H1 (cell line): Measurements from ENCODE around the gene PCDHGA1. TPM values are rescaled to one million over a fixed set of nuclear protein-coding genes. Genes with fewer than 3 reads are reported as not detected.

Source experiments
- CTCF ChIA-PET: fragments of 300-600 bp; sonication (Branson Sonifier 250); formaldehyde crosslinking; loops from one replicate; lab custom pipeline; 2021; ENCODE audit not compliant: partially characterized antibody; lab: Charles Lee
- POLR2A ChIA-PET: fragments of 300-600 bp; sonication (Branson Sonifier 250); formaldehyde crosslinking; loops from one replicate; lab custom pipeline; 2021; ENCODE audit warnings: inconsistent platforms; ENCODE audit not compliant: partially characterized antibody; lab: Charles Lee
- DNase-seq, 2 experiments: peaks; one replicate each; pipeline versions ENCODE4 v3.0.0 to v3.0.0-alpha.2; 2010 to 2022; ENCODE audit warnings: low spot score in 2 of 2, low read depth in 1 of 2, mixed read lengths in 1 of 2
- FAIRE-seq: peaks from 2 replicates; lab custom pipeline; 2011; peaks lifted over from hg19 to GRCh38; lab: Jason Lieb, UNC
- H2AFZ ChIP-seq: 2 replicates; pipeline ENCODE4 v1.8.1; 2012; ENCODE audit warnings: low read length, inconsistent platforms
- H2AK5ac ChIP-seq: 2 replicates; pipeline ENCODE4 v1.6.1; 2013; ENCODE audit warnings: low read depth, low read length
- H2BK120ac ChIP-seq: replicated peaks from 2 replicates; pipeline ENCODE3; 2013; ENCODE audit warnings: low read depth, low read length, inconsistent platforms
- H2BK12ac ChIP-seq: 2 replicates; pipeline ENCODE4 v1.6.1; 2013; ENCODE audit warnings: low read depth, low read length
- H2BK15ac ChIP-seq: 2 replicates; pipeline ENCODE4 v1.6.1; 2013; ENCODE audit warnings: low read length
- H2BK20ac ChIP-seq: 2 replicates; pipeline ENCODE4 v1.6.1; 2013; ENCODE audit warnings: low read length
- H2BK5ac ChIP-seq: 2 replicates; pipeline ENCODE4 v1.6.1; 2013; ENCODE audit warnings: low read depth, low read length
- H3K14ac ChIP-seq: 2 replicates; pipeline ENCODE4 v1.6.1; 2013; ENCODE audit warnings: inconsistent platforms; ENCODE audit not compliant: insufficient read length
- H3K18ac ChIP-seq: 2 replicates; pipeline ENCODE4 v1.6.1; 2013; ENCODE audit warnings: low read length; ENCODE audit errors: extremely low read depth
- H3K23ac ChIP-seq: 2 replicates; pipeline ENCODE4 v1.6.1; 2013; ENCODE audit warnings: inconsistent platforms; ENCODE audit not compliant: insufficient read length
- H3K23me2 ChIP-seq: 2 replicates; pipeline ENCODE4 v1.6.1; 2013; ENCODE audit warnings: low read depth, low read length
- H3K27ac ChIP-seq: 2 replicates; pipeline ENCODE4 v1.6.1; 2011; ENCODE audit warnings: low read depth, low read length, inconsistent platforms
- H3K27me3 ChIP-seq, 4 experiments: replicated peaks in 1 of 4; 1 replicate in 1 of 4; 2 replicates in 3 of 4; pipeline versions ENCODE4 v1.6.1 to v1.8.1; 2011 to 2013; ENCODE audit warnings: low read length in 3 of 4, mild to moderate bottlenecking in 3 of 4, inconsistent platforms in 2 of 4, mixed read lengths in 2 of 4, moderate library complexity in 1 of 4; ENCODE audit not compliant: control insufficient read depth in 3 of 4, insufficient read depth in 3 of 4; ENCODE audit errors: extremely low read depth in 1 of 4
- H3K36me3 ChIP-seq, 4 experiments: 2 replicates each; pipeline versions ENCODE4 v1.6.1 to v1.8.1; 2011 to 2013; ENCODE audit warnings: mild to moderate bottlenecking in 4 of 4, low read length in 3 of 4, moderate library complexity in 2 of 4, control low read depth in 1 of 4, inconsistent platforms in 1 of 4; ENCODE audit not compliant: insufficient read depth in 4 of 4, control insufficient read depth in 2 of 4
- H3K4ac ChIP-seq: replicated peaks from 2 replicates; pipeline ENCODE3; 2013; ENCODE audit warnings: low read length, low read depth, mixed read lengths, inconsistent platforms; ENCODE audit not compliant: insufficient read length
- H3K4me1 ChIP-seq, 4 experiments: replicated peaks in 1 of 4; 1 replicate in 1 of 4; 2 replicates in 3 of 4; pipeline versions ENCODE4 v1.6.1 to v1.8.1; 2011 to 2013; ENCODE audit warnings: low read length in 3 of 4, inconsistent platforms in 2 of 4, mixed read lengths in 1 of 4; ENCODE audit not compliant: insufficient read depth in 4 of 4, control insufficient read depth in 3 of 4
- H3K4me2 ChIP-seq, 2 experiments: 2 replicates each; pipeline versions ENCODE4 v1.6.1 to v1.8.1; 2011 to 2013; ENCODE audit warnings: low read depth in 2 of 2, low read length in 2 of 2, control low read depth in 1 of 2, inconsistent platforms in 1 of 2, mild to moderate bottlenecking in 1 of 2; ENCODE audit not compliant: insufficient read depth in 1 of 2
- H3K4me3 ChIP-seq, 4 experiments: fragments of 200-600, 300-600 bp in 1 of 4; sonication (generic), shearing (Covaris generic), sonication (Bioruptor Twin) in 1 of 4; 2 replicates each; pipeline versions ENCODE4 v1.5.1 to v1.8.1; 2011 to 2016; ENCODE audit warnings: low read length in 4 of 4, low read depth in 3 of 4, control low read depth in 2 of 4, inconsistent platforms in 2 of 4, mild to moderate bottlenecking in 2 of 4, mixed read lengths in 1 of 4, moderate library complexity in 1 of 4; ENCODE audit not compliant: insufficient read depth in 2 of 4; ENCODE audit errors: extremely low read depth in 1 of 4
- H3K56ac ChIP-seq: replicated peaks from 2 replicates; pipeline ENCODE3; 2013; ENCODE audit warnings: low read depth, mild to moderate bottlenecking, mixed read lengths, low read length, inconsistent platforms; ENCODE audit not compliant: insufficient read length
- H3K79me1 ChIP-seq: 2 replicates; pipeline ENCODE4 v1.6.1; 2013; ENCODE audit warnings: low read depth, low read length, control low read depth
- H3K79me2 ChIP-seq, 2 experiments: 2 replicates each; pipeline versions ENCODE4 v1.6.1 to v1.8.1; 2012 to 2013; ENCODE audit warnings: low read length in 2 of 2, mild to moderate bottlenecking in 2 of 2, inconsistent platforms in 1 of 2; ENCODE audit not compliant: insufficient read depth in 2 of 2, control insufficient read depth in 1 of 2
- H3K9ac ChIP-seq, 4 experiments: replicated peaks in 1 of 4; 1 replicate in 1 of 4; 2 replicates in 3 of 4; pipeline versions ENCODE4 v1.6.1 to v1.8.1; 2011 to 2013; ENCODE audit warnings: low read depth in 3 of 4, low read length in 3 of 4, control low read depth in 2 of 4, mild to moderate bottlenecking in 2 of 4, moderate library complexity in 2 of 4, inconsistent platforms in 1 of 4; ENCODE audit errors: extremely low read depth in 1 of 4
- H3K9me3 ChIP-seq, 2 experiments: 2 replicates each; pipeline versions ENCODE4 v1.6.1 to v1.8.1; 2012 to 2013; ENCODE audit warnings: mild to moderate bottlenecking in 2 of 2, moderate library complexity in 2 of 2, control low read depth in 1 of 2, inconsistent platforms in 1 of 2, low read depth in 1 of 2, low read length in 1 of 2, mixed read lengths in 1 of 2; ENCODE audit not compliant: insufficient read depth in 2 of 2
- H4K20me1 ChIP-seq, 2 experiments: replicated peaks in 1 of 2; 2 replicates each; pipeline versions ENCODE3 to v1.8.1; 2011 to 2013; ENCODE audit warnings: inconsistent platforms in 2 of 2, low read length in 2 of 2, mild to moderate bottlenecking in 1 of 2; ENCODE audit not compliant: insufficient read depth in 2 of 2, control insufficient read depth in 1 of 2
- H4K5ac ChIP-seq: 2 replicates; pipeline ENCODE4 v1.6.1; 2013; ENCODE audit warnings: low read length, low read depth, mixed read lengths, inconsistent platforms; ENCODE audit not compliant: insufficient read length
- H4K8ac ChIP-seq: 2 replicates; pipeline ENCODE4 v1.8.0; 2013; ENCODE audit warnings: mild to moderate bottlenecking, moderate library complexity, low read length, inconsistent platforms; ENCODE audit not compliant: insufficient read depth; ENCODE audit errors: extremely low read depth
- H4K91ac ChIP-seq: replicated peaks from 2 replicates; pipeline ENCODE3; 2013; ENCODE audit warnings: low read length, mixed read lengths, inconsistent platforms; ENCODE audit not compliant: insufficient read length
- E2F6 ChIP-seq: IDR thresholded peaks from 2 replicates; pipeline ENCODE4 v1.6.1; 2012; ENCODE audit warnings: inconsistent platforms
- EZH2 ChIP-seq: fragments of 200-600 bp; sonication (generic); IDR thresholded peaks from 2 replicates; pipeline ENCODE4 v1.7.1; 2012; ENCODE audit warnings: low read depth, mild to moderate bottlenecking, moderate library complexity, low read length, inconsistent platforms; ENCODE audit not compliant: severe bottlenecking
- JUND ChIP-seq: IDR thresholded peaks from 2 replicates; pipeline ENCODE4 v1.6.1; 2011; ENCODE audit warnings: mild to moderate bottlenecking, improper control_type of control experiment, low read length
- NRF1 ChIP-seq: IDR thresholded peaks from 2 replicates; pipeline ENCODE4 v1.6.1; 2011; ENCODE audit warnings: mild to moderate bottlenecking, low read depth, low read length, improper control_type of control experiment
- POU5F1 ChIP-seq: IDR thresholded peaks from 2 replicates; pipeline ENCODE4 v1.6.1; 2011; ENCODE audit warnings: low read depth, mild to moderate bottlenecking, low read length, moderate library complexity
- RNF2 ChIP-seq: fragments of 200-900, 300-1000 bp; sonication (generic); IDR thresholded peaks from 2 replicates; pipeline ENCODE4 v1.7.1; 2016; ENCODE audit warnings: borderline replicate concordance, low read depth, mild to moderate bottlenecking, antibody characterized with exemption, low read length; ENCODE audit not compliant: poor library complexity, severe bottlenecking; ENCODE audit errors: missing control alignments
- SIN3A ChIP-seq, 2 experiments: IDR thresholded peaks in 1 of 2; conservative IDR thresholded peaks in 1 of 2; 2 replicates each; pipeline ENCODE4 v1.6.1; 2011 to 2012; ENCODE audit warnings: low read length in 2 of 2, improper control_type of control experiment in 1 of 2, low read depth in 1 of 2, mild to moderate bottlenecking in 1 of 2
- SUZ12 ChIP-seq: fragments of 200-600 bp; sonication (generic); IDR thresholded peaks from 2 replicates; pipeline ENCODE4 v1.6.1; 2012; ENCODE audit warnings: mild to moderate bottlenecking, inconsistent platforms, low read length, moderate library complexity, mixed read lengths
- TBP ChIP-seq: IDR thresholded peaks from 2 replicates; pipeline ENCODE4 v1.6.1; 2011; ENCODE audit warnings: low read depth, low read length, improper control_type of control experiment
- TEAD4 ChIP-seq: IDR thresholded peaks from 2 replicates; pipeline ENCODE4 v1.6.1; 2012; ENCODE audit warnings: low read depth, low read length, inconsistent platforms, mixed read lengths
- ZNF274 ChIP-seq: IDR thresholded peaks from 2 replicates; pipeline ENCODE4 v1.7.0; 2012; ENCODE audit warnings: low read length, borderline replicate concordance; ENCODE audit errors: extremely low read depth
- WGBS, 2 experiments: shearing (Covaris generic) in 1 of 2; methylation state at CpG; one replicate each; pipeline versions ENCODE4 v1.1.6 to v1.1.7; 2013 to 2015; ENCODE audit warnings: low lambda C conversion rate in 2 of 2, mixed read lengths in 2 of 2, inconsistent platforms in 1 of 2, low coverage in 1 of 2, missing lambda C conversion rate in 1 of 2; ENCODE audit not compliant: insufficient replicate concordance in 2 of 2, insufficient coverage in 1 of 2, insufficient read length in 1 of 2; ENCODE audit errors: extremely low coverage in 1 of 2, missing lambda C conversion rate in 1 of 2; 5-methylcytosine and 5-hydroxymethylcytosine counted together
- polyA plus RNA-seq, 7 experiments: library from polyadenylated mRNA; depleted of rRNA in 3 of 7; stranded (reverse) in 5 of 7; unstranded in 2 of 7; fragments of >200 nt in 5 of 7; fragments of 200-250 nt in 2 of 7; gene quantifications; 1 replicate in 5 of 7; 2 replicates in 1 of 7; 4 replicates in 1 of 7; pipeline versions ENCODE4 v1.2.1 to v1.2.3, GENCODE V29; 2011 to 2013; ENCODE audit warnings: missing spikeins in 2 of 7, mixed read lengths in 2 of 7
- total RNA-seq: library from RNA; stranded (reverse); fragmentation: NEBNext Ultra II Directional; extraction: Animal tissue kit (Norgen Biotek cat#: 25700); gene quantifications from 2 replicates; pipeline ENCODE4 v1.2.1, GENCODE V29; 2021

PCDHGA1 gene
- total and polyA plus RNA-seq, 2 of the 8 experiments (the other 6 are each of a cell fraction or from before 2014, with no cell fraction given), result 0.57 to 0.89 TPM

GRCh38 chr5:141557681-141558136, 227.4 kb downstream of the PCDHGA1 start:
- H3K4me2 ChIP-seq, result peak overlapping the region; percentile 5 to 36; a peak in 2 of 4 replicates
- H4K5ac ChIP-seq, result peak overlapping the region; percentile 13
- no peaks in the 10 kb centered on the region for H3K9me3 ChIP-seq
- no peaks in the 10 kb centered on the region for H3K23me2 ChIP-seq
- H3K4me3 ChIP-seq, result peak overlapping the region in 1 of 4 experiments; percentile 25; a peak in 2 of 8 replicates
- peak overlapping the region; percentile 90 for H3K27ac ChIP-seq
- peak; percentile 78 for FAIRE-seq
- H4K91ac ChIP-seq, result peak overlapping the region; percentile 18
- WGBS, 2 experiments, result 44% methylated on average over 11 of the region's 11 CpGs; no CpG with 5 or more reads in 1 of the 2 experiments
- H2AFZ ChIP-seq, result peak overlapping the region; percentile 52
- H3K27me3 ChIP-seq, result no peaks in the 10 kb centered on the region
- H3K79me1 ChIP-seq, result no peaks in the 10 kb centered on the region
- no peak overlapping the region for H2AK5ac ChIP-seq
- peaks cover 3 to 18% (median 6%) of the 10 kb centered on the region in 4 experiments; a peak in 6 of 7 replicates for H3K4me1 ChIP-seq
- H3K56ac ChIP-seq, result no peak overlapping the region
- no peaks in the 10 kb centered on the region for H4K20me1 ChIP-seq
- no peak overlapping the region for H3K4ac ChIP-seq
- H2BK20ac ChIP-seq, result no peak overlapping the region
- DNase-seq, result peak; percentile 82 to 89
- H3K23ac ChIP-seq, result no peak overlapping the region
- peak overlapping the region; percentile 92 for H2BK5ac ChIP-seq
- H3K79me2 ChIP-seq, result no peaks in the 10 kb centered on the region
- no peaks in the 10 kb centered on the region; a peak in 3 of 8 replicates for H3K36me3 ChIP-seq
- H3K18ac ChIP-seq, result no peak overlapping the region
- H3K9ac ChIP-seq, result peak overlapping the region in 3 of 4 experiments; percentile 63 to 68 (median 67); a peak in 6 of 7 replicates
- ChIA-PET CTCF (interaction anchor here (0.7 to 6.2 kb wide), 70 partner anchors 9 to 436 kb away, joined by 3 to 74 read pairs (median 6); partner anchors contain the start of genes DIAPH1, PCDHB10, PCDHB11 and PCDHB13), POLR2A (interaction anchor here (0.8 to 2.5 kb wide), 11 partner anchors 13 to 334 kb away, joined by 3 to 9 read pairs (median 5); partner anchors contain the start of genes PCDHB14, PCDHB15, PCDHGA10 and PCDHGA11)
- peak overlapping the region; percentile 90; the same call in 1 of the 2 replicates for H4K8ac ChIP-seq
- H2BK15ac ChIP-seq, result peak overlapping the region; percentile 94; the same call in 1 of the 2 replicates
- no peak overlapping the region for H2BK120ac ChIP-seq
- H2BK12ac ChIP-seq, result peak overlapping the region; percentile 86; the same call in 1 of the 2 replicates
- H3K14ac ChIP-seq, result no peak overlapping the region
- no peak for TF ChIP-seq SUZ12
- no peak for TF ChIP-seq SIN3A (conservative IDR thresholded peaks at IDR 0.05 in 1 of 2, IDR thresholded peaks at IDR 0.05 in 1 of 2; ENCODE audit: low read depth in 1 of 2, low read length in 2 of 2)
- 0 out of 2 replicates have a peak, but pooled peaks have one; percentile 3 for TF ChIP-seq POU5F1
- 0 out of 2 replicates have a peak, but pooled peaks have one; percentile 38 for TF ChIP-seq JUND
- TF ChIP-seq ZNF274, result no peak
- TF ChIP-seq EZH2, result no peak
- 0 out of 2 replicates have a peak, but pooled peaks have one; percentile 42 for TF ChIP-seq TBP
- no peak for TF ChIP-seq NRF1
- TF ChIP-seq RNF2, result no peak
- peak; percentile 89 for TF ChIP-seq TEAD4
- TF ChIP-seq E2F6, result 0 out of 2 replicates have a peak, but pooled peaks have one; percentile 15
